Left colon (tissue), 2 donors: Measurements from ENCODE around the gene CLCN1. TPM values are rescaled to one million over a fixed set of nuclear protein-coding genes. Genes with fewer than 3 reads are reported as not detected.
A peak's percentile ranks its signal among the peaks of the same experiment; 100 is the strongest.

Experiments used
- ATAC-seq: fragments of 200-7000 bp; cut with Tn5 transposase; one replicate; pipeline ENCODE4 v1.9.1; 2020; ENCODE audit warnings: mild to moderate bottlenecking, moderate library complexity
- DNase-seq, 2 donors: peaks; one replicate each; pipeline ENCODE4 v3.0.0-alpha.2; 2020
- intact Hi-C, 2 donors: fragments of 100-400 bp; cut with DNase I in 1 of 2; cut with micrococcal nuclease in 1 of 2; formaldehyde crosslinking; loops; one replicate each; pipeline versions ENCODE4 v1.11.2 to v1.14.0; 2022; cut with DNase I, micrococcal nuclease
- total RNA-seq, 2 donors: library from RNA; stranded (reverse); fragmentation: NEBNext Ultra II Directional; extraction: Animal tissue kit (Norgen Biotek cat#: 25700); gene quantifications; one replicate each; pipeline ENCODE4 v1.2.1, GENCODE V29; 2021
- donor health status: DM: no; HTN: no; CAD: no.
- donor health status: DM: yes; HTN: yes; CAD: no.

CLCN1 gene
- total RNA-seq, 2 donors from 2014 or later: not detected

DNA sequence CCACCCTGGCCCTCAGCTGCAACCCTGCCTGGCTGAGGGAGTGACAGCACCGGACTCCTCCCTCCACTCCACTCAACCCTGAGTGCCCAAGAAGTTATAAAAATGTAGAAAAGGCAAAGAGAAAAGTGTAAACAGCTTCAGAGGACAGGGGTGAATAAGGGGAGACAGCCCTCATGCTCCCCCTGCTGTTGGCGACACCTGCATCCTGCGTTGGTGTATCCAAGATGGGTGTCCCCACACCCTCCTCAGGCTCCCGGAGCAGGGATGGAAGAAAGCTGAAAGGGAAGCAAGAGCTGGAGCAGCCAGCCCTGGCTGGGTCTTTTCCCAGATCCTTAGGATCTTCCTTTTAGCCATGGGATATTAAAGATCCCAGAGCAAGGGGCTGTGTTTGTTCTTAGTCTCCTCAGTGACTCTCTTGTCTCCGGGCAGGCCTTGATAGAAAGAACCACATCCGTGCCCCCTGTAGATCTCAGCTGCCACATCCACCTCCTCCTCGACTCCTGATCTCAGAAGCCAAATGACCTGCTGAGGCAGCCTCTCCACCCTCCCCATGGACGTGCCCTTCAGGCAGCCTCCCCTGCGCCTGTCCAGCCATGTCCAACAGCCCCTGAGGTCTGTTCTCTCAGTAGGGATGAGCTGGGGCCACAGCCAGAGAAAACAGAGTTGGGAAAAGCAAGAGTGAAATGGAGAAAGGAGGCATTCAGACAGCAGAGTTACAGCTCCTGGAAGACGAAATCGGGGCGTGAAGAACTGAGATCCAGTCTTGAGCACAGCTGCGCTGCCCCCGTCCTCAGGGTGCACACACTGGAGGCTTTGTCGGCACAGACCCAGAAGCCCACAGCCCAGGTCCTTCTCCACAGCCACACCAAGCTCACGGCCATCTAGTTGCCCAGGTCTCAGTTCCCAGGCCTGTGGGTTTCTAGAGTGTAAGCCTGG, 39.8 kb downstream of the CLCN1 start:
- intact Hi-C loops: no loop called here
- DNase-seq (no peak), ATAC-seq (no peak)

DNA sequence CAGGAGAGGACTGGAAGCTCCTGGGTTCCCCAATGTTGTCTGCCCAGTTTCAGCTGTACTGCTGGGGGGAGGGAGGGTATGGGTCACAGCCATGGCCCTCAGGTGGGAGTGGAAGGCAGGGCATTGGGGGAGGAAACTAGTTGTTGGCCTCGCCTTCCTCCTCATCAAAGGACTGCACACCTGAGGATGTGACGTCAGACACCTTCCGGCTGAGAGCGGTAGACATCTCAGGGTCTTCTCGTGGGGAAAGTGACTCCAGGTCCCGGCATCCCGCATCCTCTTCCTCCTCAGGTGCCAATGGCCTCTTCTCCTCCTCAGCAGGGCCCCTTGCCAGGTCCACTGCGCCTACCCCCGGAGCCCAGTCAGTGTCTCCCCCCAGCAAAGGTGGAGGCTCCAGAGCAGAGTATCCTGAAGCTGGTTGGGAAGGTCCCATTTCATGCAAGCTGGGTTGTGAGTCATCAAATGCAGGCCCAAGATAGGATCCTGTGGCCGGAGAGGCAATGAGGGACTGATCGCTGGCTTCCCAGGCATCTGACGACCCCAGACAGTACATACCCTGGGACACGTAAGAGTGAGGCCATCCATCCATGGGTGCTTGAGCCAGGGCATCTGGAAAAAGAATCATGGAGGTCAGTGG, 40.6 kb downstream of the CLCN1 start:
- intact Hi-C loops: no loop called here
- no peak for ATAC-seq
- DNase-seq: no peak

DNA sequence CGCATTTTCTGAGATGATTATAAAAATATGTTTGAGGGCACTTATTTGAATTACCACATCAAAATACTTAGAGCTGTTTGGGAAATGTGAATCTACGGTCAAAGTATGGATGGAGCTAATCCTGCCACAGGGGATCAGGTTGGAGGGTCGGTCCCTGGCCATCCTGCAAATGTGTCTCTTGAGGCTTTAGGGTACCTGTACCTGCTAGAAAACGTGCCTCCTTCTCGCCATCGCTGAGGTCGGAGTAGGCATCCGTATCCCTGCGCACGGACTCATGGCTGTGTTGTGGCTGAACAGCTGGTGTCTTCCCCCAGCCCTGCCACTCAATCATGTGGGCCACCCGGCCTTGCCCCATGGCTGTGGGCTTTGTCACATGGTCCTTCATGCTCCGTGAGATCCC, 42.7 kb downstream of the CLCN1 start:
- ATAC-seq: no peak
- intact Hi-C loops: no loop called here
- no peak for DNase-seq

DNA sequence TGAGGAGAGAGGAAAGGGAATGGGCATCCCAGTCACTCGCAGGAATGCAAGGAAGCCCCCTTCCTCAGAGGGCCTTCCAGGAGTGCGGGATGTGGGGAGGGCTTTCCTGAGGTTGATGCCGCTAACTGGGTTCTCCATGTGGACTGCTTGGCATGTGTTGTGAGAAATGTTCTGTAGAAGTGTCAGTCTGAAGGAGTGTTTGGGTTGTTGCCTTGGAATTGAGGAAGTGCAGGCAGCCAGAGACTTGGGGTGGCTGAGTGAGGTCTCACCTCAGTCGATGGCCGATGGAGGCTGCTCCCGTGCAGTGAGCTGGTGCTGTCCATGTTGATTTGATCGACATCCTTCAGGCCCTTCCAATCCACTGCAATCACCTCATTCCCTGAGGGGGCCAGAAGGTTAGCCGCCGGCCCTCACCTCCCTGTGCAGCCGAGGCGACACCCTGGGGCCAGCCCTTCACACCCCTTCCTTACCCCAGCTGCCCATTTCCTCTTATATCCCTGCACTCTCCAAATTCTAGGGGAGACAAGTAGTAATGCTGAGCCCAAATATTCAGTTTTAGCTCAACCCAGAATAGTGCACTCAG, 44.0 kb downstream of the CLCN1 start:
- intact Hi-C loops: no loop called here
- no peak for ATAC-seq
- DNase-seq: no peak

DNA sequence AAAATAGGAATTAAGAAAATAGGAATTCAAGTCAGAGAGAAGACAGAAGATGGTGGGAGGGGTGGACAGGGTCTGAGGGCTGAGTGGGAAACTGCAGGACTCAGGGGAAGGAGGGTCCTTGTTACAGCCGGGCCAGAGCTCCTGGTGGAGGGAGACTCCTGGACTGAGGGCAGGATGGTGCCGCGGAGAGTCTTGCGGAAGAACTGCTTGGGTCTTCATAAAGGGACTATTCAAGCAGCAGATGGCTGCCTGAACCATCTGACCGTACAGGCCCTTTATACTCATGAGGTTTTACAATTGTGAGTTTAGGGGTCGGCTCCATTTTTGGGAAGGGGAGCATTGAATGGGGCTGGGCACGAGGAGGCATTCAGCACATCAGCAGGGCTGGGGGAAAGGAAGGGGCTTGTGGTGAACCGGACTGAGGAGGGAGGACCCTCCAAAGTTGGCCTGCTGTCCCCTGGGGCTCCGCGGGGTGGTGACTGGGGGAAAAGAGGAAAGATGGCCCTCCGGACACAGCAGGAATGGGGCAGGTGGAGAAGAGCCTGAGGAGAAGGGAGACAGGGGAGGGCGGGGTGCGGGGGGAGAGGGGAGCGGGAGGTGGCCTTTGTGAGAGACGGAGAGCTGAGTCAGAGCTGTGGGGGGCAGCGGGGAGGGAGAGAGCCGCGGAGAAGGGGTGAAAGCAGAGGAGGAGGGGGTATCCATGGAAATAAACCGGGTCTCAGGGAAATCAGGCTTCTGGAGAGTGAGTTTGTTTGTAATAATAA, 45.1 kb downstream of the CLCN1 start:
- DNase-seq (no peak), ATAC-seq (no peak)
- intact Hi-C loops: no loop called here

DNA sequence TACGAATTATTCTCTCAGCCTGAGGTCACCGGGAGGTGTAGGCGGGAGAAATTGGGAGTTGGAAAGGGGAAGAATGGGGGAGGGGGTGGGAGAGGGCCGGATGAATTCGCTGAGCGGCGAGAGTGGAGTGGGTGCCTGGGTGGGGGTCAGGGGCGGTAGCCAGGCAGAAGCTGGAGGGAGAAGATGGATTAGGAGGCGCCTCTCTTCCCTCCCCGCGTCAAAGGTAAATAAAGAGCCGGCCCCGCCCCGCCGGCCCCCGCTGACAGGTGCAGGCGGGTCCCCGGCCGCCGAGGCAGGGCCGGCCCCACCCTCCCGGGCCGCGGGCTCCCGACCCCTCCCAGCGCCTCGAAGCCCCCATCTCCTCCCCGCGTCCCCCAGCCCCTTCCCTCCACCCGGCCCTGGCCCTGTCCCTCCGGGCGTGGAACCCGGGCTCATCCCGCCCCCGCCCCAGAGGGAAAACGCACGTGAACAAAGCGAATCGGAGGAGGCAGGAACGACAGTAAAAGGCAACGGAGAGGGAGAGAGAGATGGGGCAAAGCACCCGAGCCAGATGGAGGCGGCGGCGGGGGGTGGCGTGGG, 45.7 kb downstream of the CLCN1 start:
- intact Hi-C loops: no loop called here
- ATAC-seq (peak; percentile 49), DNase-seq (no peak)

DNA sequence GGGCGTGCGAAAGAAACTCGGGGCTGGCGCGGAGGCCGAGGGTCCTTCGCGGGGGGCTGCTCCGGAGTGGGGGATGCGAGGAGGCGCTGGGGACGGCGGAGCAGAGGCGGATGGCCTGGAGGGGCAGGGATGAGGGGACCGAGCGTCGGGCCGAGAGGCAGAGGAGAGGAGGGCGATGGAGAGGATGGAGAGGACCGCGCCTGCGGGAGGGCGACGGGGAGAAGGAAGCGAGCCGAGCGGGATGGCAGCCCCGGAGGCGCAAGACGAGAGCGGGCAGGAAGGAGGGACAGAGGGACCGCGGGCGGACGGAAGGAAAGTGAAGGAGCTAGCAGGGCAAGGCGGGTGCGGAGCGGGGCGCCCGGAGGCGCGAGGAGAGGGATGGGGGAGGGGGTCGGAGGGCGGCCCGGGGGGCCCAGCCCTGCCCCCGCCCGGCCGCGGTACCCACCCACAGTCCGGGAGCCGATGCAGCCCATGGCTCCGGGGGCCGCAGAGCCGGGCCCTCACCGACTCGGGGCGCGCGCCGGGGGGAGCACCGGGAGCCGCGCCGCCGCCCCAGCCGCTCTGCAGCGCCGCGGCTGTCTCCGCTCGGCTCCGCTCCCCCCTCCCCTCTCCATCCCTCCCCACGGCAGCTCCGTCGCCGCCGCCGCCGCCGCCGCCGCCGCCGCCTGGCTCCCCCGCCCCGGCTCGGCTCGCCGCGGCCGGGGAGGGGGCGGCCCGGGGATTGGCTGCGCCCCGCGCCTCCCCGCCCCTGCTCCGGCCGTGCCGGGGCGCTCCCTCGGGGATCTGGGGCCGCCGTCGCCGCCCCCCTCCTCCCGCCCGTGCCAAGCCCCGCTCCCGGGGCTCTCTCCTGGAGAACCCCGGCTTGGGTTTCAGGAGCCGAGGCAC, 46.5 kb downstream of the CLCN1 start, which contains the start of gene FAM131B:
FAM131B (minus strand) TSS at position 583 of the 885 bp plus-strand sequence; CDS start at position 473, 110 bp downstream.
- ATAC-seq (peak; percentile 47), DNase-seq (peak in 1 of 2 donors; percentile 36)
- intact Hi-C loops: no loop called here

DNA sequence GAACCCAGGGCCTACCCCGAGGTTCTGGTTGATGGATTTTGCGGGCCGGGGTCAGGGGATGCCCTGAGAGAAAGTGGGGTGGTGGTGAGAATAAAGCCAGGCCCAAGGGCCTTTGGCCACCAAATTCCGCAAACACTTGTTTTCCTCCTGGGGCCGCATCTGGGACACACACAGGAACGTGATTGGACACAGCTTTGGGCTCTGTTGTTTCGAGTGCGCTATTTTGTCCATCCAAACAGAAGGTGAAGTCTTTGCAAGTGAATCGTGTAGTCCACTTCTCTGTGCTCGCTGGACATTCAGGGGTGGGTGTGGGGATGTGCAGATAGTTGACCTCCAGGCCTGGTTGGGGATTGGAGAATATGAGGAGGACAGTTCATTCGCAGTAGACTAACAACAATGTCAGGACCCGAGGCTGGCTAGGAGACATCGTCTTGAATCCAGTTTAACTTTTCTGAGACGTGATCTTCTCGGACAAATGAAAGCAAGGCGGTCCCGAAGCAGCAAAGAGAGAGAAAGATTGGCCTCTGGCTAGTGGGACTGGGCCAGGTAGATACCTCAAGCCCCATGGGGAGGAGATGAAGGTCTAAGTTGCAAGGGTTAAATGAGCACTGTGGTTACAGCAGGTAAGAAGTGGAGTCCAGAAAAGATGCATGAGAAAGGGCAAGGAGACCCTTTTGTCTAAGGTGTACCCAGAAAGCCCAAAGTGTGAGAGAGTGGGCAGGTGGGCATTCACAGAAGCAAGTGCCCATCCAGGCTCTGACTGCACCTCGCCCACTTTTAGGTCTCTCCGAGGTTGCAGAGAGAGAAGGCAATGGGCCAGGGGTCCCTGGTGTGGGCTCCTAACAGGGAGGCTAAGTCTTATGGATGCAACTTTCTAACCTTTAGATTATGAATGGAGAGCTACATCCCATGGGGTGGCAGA, 47.4 kb downstream of the CLCN1 start:
- DNase-seq (no peak), ATAC-seq (no peak)
- intact Hi-C loops: no loop called here

DNA sequence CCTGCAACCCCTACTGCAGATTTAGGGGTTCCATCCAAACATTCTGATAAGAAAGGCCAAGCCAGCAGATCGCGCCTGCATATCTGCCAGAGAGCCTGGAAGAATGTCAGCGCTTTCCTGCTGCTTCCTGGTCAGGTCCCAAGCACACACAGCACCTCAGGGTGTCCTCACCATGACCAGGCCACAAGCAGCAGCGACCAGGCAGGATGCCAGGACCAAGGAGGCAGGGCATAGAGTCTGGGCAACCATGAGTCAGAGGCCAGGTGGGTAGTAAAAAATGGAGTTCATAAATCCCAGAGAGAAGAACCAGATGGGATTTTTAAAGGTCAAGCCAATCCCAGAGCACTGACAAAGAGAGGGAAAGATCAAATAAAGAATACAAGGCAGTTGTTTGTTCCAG, 52.1 kb downstream of the CLCN1 start:
- intact Hi-C loops: no loop called here
- DNase-seq (peak; percentile 86 to 95), ATAC-seq (peak; percentile 83)

DNA sequence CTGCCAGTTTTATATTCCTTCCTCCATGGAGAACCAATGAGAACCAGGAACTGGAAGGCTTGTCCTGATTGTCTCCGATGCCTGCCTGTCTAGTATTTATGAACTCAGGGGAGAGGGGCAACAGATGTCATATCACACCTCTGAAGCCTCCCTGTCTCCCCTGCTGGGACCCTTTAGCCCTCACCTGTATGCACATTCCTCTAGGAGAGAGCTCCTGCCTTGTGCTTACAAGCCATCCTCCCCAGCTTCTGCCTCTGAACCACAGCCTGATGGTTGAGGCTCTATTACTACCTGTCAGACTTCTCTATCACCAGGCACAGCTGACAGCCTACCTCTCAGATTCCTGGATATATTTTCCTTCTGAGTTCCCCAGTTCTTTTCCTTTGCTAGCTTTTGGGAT, 52.5 kb downstream of the CLCN1 start:
- DNase-seq: no peak
- intact Hi-C loops: no loop called here
- ATAC-seq: no peak

DNA sequence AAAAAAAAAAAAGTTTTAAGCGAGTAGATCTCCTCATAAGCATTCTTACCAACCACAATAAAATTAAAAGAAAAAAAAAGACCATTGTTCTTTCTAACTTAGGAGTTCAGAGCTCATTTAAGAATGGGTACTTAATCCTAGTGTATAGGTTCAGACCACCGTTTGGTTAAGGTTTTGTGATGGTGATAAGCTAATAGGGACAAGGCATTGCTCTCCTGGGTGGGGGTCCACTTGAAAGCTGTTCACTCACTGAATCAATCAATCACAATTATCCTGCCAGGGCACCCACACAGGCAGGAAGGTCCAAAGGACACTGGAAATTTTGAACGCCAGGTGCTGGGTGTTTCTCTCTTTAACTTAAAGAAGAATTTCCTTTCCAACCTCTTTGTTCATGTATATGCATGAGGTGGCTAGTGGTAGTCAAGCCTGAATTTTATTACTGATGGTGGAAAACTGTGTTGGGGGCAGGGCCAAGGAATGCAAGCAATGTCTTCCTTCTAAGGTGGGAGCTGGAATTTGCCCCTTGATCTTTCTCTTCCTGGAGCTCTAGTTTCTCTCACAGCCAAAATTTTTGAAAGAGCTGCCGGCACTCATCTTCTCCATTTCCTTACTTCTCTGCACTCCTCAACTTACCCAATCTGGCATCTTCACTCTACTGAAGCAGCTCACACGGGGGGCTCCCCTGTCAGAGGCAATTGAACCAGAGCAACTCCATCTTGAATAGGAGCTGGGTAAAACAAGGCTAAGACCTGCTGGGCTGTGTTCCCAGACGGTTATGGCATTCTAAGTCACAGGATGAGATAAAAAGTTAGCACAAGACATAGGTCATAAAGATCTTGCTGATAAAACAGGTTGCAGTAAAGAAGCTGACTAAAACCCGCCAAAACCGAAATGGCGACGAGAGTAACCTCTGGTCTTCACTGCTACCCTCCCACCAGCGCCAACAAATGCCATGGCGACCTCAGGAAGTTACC, 54.1 kb downstream of the CLCN1 start:
- ATAC-seq: peak; percentile 65
- DNase-seq: peak in 1 of 2 donors; percentile 77
- intact Hi-C loops: no loop called here

DNA sequence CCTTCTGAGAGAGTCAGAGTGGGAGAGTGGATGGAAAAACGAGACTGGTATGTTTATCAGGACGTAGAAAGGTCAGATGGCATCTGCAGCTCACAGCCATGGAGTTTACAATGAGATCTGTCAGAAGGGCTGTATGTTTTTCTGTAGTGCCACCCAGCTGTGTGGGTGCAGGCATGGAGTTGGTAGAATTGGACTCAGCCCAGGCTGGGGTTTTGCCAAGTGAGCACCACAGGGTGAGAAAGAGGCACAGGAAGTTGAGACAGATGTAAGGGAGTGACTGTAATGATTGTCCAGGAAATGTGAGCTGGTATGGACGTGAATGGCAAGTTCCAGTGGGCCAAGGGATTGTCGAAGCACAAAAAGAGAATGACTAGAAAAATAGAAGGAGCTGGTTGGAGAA, 56.2 kb downstream of the CLCN1 start:
- peak; percentile 65 for ATAC-seq
- intact Hi-C loops: no loop called here
- peak; percentile 81 to 88 for DNase-seq

DNA sequence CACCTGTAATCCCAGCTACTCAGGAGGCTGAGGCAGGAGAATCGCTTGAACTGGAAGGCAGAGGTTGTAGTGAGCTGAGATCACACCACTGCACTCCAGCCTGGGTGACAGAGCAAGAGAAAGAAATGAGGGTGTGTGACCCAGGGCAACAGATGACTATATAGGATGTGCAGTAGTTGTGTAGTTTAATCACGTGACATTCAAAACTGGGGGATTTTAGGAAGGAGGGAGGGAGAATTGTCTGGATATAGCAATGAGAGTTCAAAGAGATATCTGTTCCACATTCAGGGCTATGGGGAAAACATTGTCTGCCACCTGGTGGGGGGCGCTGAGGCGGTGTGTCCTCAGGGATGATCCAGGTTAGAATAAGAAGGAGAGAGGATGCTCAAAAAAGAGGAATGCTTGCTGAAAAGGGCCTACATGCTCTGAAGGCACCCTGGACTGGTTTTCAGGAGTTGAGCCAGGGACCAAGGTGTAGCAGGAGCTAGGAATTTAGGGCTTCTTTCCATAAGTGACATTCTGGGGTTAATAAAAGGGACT, 57.4 kb downstream of the CLCN1 start:
- DNase-seq (no peak), ATAC-seq (no peak)
- intact Hi-C loops: no loop called here

DNA sequence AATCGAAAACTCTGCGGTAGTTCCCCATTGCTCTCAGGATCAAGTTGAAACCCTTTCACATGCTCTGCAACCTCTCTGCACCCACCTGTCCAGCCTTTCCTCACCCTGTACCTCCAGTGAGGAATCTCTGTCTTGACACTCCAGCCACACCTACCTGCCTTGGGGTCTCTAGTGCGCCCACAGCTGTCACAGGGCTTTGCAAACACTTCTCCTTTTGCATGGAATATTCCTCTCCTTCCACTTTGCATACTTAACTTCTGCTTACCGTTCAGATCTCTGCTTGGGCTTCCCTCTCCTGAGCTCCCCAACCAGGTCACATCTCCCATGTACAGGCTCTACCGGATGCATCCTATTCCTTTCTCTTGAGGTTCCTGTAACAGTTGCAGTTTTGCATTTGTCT, 58.6 kb downstream of the CLCN1 start:
- no peak for DNase-seq
- ATAC-seq: no peak
- intact Hi-C loops: no loop called here

DNA sequence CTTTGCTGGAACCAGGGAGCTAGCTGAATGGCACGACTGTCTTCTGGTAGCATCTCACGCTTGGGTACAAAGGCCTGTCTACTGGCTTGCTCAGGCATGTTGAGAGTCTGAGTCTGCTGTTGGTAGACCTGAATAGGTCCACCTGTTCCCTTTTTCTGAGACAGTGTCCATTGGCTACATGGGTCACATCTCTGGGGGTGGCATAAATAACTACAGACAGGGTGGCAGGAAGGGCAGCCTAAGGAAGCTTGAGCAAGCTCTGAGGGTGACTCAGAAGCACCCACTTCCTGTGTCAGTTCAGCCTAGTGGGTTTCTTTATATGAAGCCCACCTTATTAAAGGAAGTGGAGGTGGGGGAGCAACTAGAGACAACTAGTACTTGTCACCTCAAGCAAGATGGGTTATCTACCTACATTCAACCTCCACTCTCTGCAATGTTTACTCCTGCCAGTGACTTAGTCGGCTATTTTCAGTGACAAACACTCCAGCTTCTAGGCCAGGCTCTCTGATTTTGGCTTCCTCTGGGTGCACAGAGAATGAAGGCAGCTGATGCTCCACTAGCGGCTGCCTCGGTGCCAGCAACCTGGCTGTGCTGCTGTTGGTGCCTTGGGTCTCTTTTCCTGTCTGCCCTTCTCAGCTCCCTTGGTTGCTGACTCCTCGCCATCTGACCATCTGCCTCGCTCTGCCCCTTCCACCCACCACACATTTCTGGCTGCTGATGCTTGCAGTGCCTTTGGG, 59.6 kb downstream of the CLCN1 start:
- intact Hi-C loops: no loop called here
- ATAC-seq: no peak
- no peak for DNase-seq
